CD4-positive, alpha-beta memory T cell (primary cell): ENCODE measurements around the gene PCP2. TPM values are rescaled to one million over a fixed set of nuclear protein-coding genes. Genes with fewer than 3 reads are reported as not detected.

Experiments used
- CTCF ChIA-PET: fragments of 350-600 bp; sonication (Branson Sonifier 250); formaldehyde crosslinking; loops from one replicate; lab custom pipeline; 2021; ENCODE audit warnings: inconsistent platforms; ENCODE audit not compliant: partially characterized antibody; lab: Charles Lee
- POLR2A ChIA-PET: fragments of 350-600 bp; sonication (Branson Sonifier 250); formaldehyde crosslinking; loops from one replicate; lab custom pipeline; 2021; ENCODE audit not compliant: partially characterized antibody; lab: Charles Lee
- DNase-seq, 5 donors: peaks; one replicate each; pipeline versions ENCODE4 v3.0.0 to v3.0.0-alpha.2; 2020 to 2022; ENCODE audit warnings: mixed read lengths in 1 of 5
- H3K27ac ChIP-seq: one replicate; pipeline ENCODE4 v1.7.0; 2013; ENCODE audit warnings: low read depth, low read length
- H3K27me3 ChIP-seq: 2 replicates; pipeline ENCODE4 v1.7.0; 2013; ENCODE audit warnings: mild to moderate bottlenecking, low read length, moderate library complexity; ENCODE audit not compliant: insufficient read depth
- H3K36me3 ChIP-seq: 2 replicates; pipeline ENCODE4 v1.7.0; 2013; ENCODE audit warnings: mild to moderate bottlenecking, low read length, moderate library complexity; ENCODE audit not compliant: insufficient read depth
- H3K4me1 ChIP-seq: 2 replicates; pipeline ENCODE4 v1.7.0; 2013; ENCODE audit warnings: mild to moderate bottlenecking, low read length, moderate library complexity; ENCODE audit not compliant: insufficient read depth
- H3K4me3 ChIP-seq, 2 donors: one replicate each; pipeline ENCODE4 v1.7.0; 2013; ENCODE audit warnings: low read length in 2 of 2, mild to moderate bottlenecking in 1 of 2
- H3K9me3 ChIP-seq, 2 donors: one replicate each; pipeline ENCODE4 v1.7.0; 2013; ENCODE audit warnings: low read length in 2 of 2, control low read depth in 1 of 2; ENCODE audit not compliant: control insufficient read depth in 1 of 2
- H3K27ac Mint-ChIP-seq, 7 donors: one replicate each; pipeline ENCODE4 v1.8.0; 2020 to 2021; ENCODE audit warnings: mixed read lengths in 7 of 7, mild to moderate bottlenecking in 6 of 7, inconsistent platforms in 3 of 7, moderate library complexity in 3 of 7
- H3K27me3 Mint-ChIP-seq, 2 donors: one replicate each; pipeline ENCODE4 v1.8.0; 2020 to 2021; ENCODE audit warnings: mixed read lengths in 2 of 2
- H3K36me3 Mint-ChIP-seq, 2 donors: one replicate each; pipeline ENCODE4 v1.8.0; 2020 to 2021; ENCODE audit warnings: mixed read lengths in 2 of 2, inconsistent platforms in 1 of 2, mild to moderate bottlenecking in 1 of 2
- H3K4me1 Mint-ChIP-seq, 4 donors: one replicate each; pipeline ENCODE4 v1.8.0; 2020 to 2021; ENCODE audit warnings: mixed read lengths in 4 of 4, mild to moderate bottlenecking in 1 of 4
- H3K4me3 Mint-ChIP-seq, 8 donors: one replicate each; pipeline ENCODE4 v1.8.0; 2020 to 2021; ENCODE audit warnings: mixed read lengths in 8 of 8, mild to moderate bottlenecking in 7 of 8, moderate library complexity in 6 of 8, inconsistent platforms in 3 of 8
- H3K9me3 Mint-ChIP-seq, 8 donors: one replicate each; pipeline ENCODE4 v1.8.0; 2020 to 2021; ENCODE audit warnings: mixed read lengths in 8 of 8, mild to moderate bottlenecking in 5 of 8, inconsistent platforms in 3 of 8, moderate library complexity in 1 of 8
- intact Hi-C: fragments of 100-400 bp; cut with micrococcal nuclease; formaldehyde crosslinking; loops from one replicate; pipeline ENCODE4 v1.15.1; 2023
- polyA plus RNA-seq, 2 donors: library from polyadenylated mRNA; unstranded; fragments of 300-500 nt; fragmentation: Illumina TruSeq; gene quantifications; one replicate each; pipeline ENCODE4 v1.2.3, GENCODE V29; 2021
- total RNA-seq, 2 experiments: library from RNA; stranded (reverse); gene quantifications; one replicate each; pipeline ENCODE4 v1.2.3, GENCODE V29; 2021

The PCP2 gene
- total and polyA plus RNA-seq, 4 experiments from 2014 or later: 0.96 to 6.4 (median 3.4) TPM

- Histone ChIP-seq H3K9me3 (no peaks in the 10 kb centered on the region), H3K36me3 (peaks cover 42% of the 10 kb centered on the region), H3K27me3 (no peaks in the 10 kb centered on the region), H3K27ac (no peak overlapping the region), H3K4me1 (peaks cover 28% of the 10 kb centered on the region), H3K4me3 (no peak overlapping the region)
- no peak for DNase-seq
- Mint-ChIP-seq H3K36me3 (peaks cover 20 to 41% of the 10 kb centered on the region in 2 donors), H3K9me3 (peaks cover 0 to 7% (median 0%) of the 10 kb centered on the region in 8 donors), H3K27ac (no peak overlapping the region), H3K4me1 (peaks cover 18 to 38% (median 32%) of the 10 kb centered on the region in 4 donors), H3K4me3 (no peak overlapping the region), H3K27me3 (no peaks in the 10 kb centered on the region)
- POLR2A ChIA-PET: no interaction called here
- intact Hi-C loops: loop anchor here (5.0 kb wide), 1 partner anchor 296 kb away; the partner anchor contains the start of gene SNAPC2
- CTCF ChIA-PET: interaction anchor here (0.7 kb wide), 1 partner anchor 1859 kb away, joined by 3 read pairs; no protein-coding TSS in a partner anchor
Observed at GRCh38 chr19:7625763-7626372, 7.7 kb downstream of the PCP2 start.

DNA sequence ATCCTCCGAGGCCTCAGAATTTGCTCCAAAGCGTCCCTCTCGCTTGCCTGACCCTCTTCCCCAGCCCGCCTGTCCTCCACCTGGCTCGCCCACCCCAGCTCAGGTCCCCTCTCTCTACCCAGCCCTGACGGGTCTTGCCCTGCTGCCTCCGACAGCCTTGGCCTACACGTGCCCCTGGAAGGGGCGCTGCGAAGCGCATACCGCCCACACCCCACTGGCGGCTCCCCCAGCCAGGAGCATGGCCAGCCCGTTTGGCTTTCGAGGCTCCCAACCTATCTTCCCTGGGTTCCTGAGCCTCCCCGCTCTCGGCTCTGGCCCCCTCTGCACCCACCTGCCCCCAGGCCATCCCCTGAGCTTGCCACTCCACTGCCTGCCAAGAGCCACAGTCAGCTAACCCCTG, 8.7 kb downstream of the PCP2 start:
- H3K36me3 ChIP-seq: peaks cover 51% of the 10 kb centered on the region
- peak overlapping the region in 1 of 7 donors; percentile 55 for H3K27ac Mint-ChIP-seq
- ChIA-PET POLR2A (interaction anchor here (0.6 to 1.6 kb wide), 2 partner anchors 8 to 102 kb away, joined by 3 to 4 read pairs; partner anchors contain the start of genes MCOLN1 and PCP2), CTCF (no interaction called here)
- H3K27me3 ChIP-seq: no peaks in the 10 kb centered on the region
- peaks cover 19% of the 10 kb centered on the region for H3K4me1 ChIP-seq
- intact Hi-C loops: loop anchor here (5.0 kb wide), 1 partner anchor 297 kb away; the partner anchor contains the start of gene SNAPC2
- no peaks in the 10 kb centered on the region for H3K27me3 Mint-ChIP-seq
- H3K9me3 ChIP-seq: no peaks in the 10 kb centered on the region
- peaks cover 20 to 51% of the 10 kb centered on the region in 2 donors for H3K36me3 Mint-ChIP-seq
- no peak overlapping the region for H3K27ac ChIP-seq
- H3K4me3 ChIP-seq: no peak overlapping the region
- peaks cover 13 to 27% (median 23%) of the 10 kb centered on the region in 4 donors for H3K4me1 Mint-ChIP-seq
- DNase-seq: no peak
- H3K4me3 Mint-ChIP-seq: no peak overlapping the region
- peaks cover 0 to 6% (median 0%) of the 10 kb centered on the region in 8 donors for H3K9me3 Mint-ChIP-seq

DNA sequence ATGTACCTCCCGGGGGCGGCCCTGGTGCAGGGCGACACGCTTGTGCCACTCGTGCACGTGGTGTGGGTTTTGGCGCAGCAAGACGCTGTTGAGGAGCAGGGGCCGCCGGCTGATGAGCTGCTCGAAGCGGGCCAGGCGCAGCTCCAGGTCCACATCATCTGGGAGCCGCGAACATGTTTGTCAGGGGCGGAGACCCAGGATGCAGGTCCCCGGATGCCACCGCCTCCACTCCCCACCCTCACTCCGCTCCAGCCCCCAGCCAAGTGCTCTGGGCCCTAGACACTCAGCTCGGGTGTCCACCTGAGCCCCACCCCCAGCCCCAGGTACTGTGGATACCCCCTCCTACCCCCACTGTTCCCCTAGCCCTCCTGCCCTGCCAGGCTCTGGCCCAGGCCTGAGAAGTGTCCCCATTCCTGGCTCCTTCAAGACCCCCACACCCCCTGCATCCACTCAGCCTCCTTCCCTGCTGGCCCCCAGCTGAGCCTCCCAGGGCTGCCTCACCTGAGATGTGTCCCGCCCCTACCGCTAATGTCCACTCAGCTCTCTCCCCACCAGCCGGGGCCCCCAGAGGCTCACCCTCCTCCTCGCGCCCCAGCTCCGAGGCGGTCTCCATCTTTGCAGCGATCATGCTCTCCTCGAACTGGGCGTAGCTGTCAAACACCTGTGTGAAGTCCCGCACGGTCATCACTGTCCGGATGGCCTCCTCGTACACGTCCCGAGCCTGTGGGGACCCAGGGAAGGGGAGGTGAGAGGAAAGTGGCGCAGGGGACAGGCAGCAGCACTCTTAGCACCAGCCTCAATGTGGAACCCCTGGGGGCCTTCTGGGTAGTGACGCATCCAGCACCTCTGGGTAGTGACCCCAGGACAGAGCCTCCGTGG, 9.6 kb downstream of the PCP2 start:
- H3K4me1 ChIP-seq: peaks cover 19% of the 10 kb centered on the region
- Mint-ChIP-seq H3K4me3 (no peak overlapping the region), H3K4me1 (peaks cover 6 to 19% (median 17%) of the 10 kb centered on the region in 4 donors), H3K27ac (peak overlapping the region in 1 of 7 donors; percentile 46), H3K36me3 (peaks cover 20 to 45% of the 10 kb centered on the region in 2 donors), H3K9me3 (peaks cover 0 to 6% (median 0%) of the 10 kb centered on the region in 8 donors), H3K27me3 (no peaks in the 10 kb centered on the region)
- H3K9me3 ChIP-seq: no peaks in the 10 kb centered on the region
- H3K27me3 ChIP-seq: no peaks in the 10 kb centered on the region
- no peak overlapping the region for H3K27ac ChIP-seq
- intact Hi-C loops: no loop called here
- H3K36me3 ChIP-seq: peaks cover 51% of the 10 kb centered on the region
- peak in 1 of 5 donors; percentile 33 for DNase-seq
- no peak overlapping the region for H3K4me3 ChIP-seq
- CTCF ChIA-PET: no interaction called here
- POLR2A ChIA-PET: interaction anchor here (0.6 to 1.6 kb wide), 3 partner anchors 9 to 101 kb away, joined by 3 to 4 read pairs (median 3); partner anchors contain the start of genes MCOLN1 and PCP2

DNA sequence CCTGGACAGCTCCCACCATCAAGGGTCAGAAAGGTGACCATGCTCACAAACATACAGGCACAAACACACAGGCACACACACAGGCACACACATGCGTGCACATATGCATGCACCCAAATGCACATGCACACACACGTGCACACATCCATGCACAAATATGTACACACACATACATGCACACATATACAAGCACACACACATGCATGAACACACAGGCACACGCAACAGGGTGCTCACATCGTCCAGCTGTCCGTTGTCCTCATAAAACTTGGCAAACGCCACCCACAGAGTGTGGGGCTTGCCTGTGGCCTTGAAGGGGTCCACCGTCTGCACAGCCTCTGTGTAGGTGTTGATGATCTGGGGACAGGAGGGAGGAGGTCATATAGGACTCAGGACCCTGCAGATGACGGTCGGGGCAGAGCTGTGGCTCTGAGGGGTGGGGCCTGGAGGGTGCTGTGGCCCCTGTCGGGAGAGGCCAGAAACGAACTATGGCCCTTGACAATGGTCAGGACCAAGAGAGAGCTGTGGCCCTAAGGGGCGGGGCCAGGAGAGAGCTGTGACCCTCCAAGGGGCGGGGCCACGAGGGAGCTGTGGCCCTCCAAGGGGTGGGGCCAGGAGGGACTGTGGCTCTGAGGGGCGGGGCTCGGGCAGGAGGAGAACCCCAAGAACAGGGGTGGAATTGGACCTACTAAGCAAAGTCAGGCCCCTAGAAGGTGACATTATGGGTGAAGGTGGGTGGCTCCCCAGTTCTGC, 10.4 kb downstream of the PCP2 start:
- H3K36me3 Mint-ChIP-seq: peaks cover 28 to 48% of the 10 kb centered on the region in 2 donors
- peak in 1 of 5 donors; percentile 31 for DNase-seq
- no peaks in the 10 kb centered on the region for H3K27me3 ChIP-seq
- H3K4me3 Mint-ChIP-seq: no peak overlapping the region
- peaks cover 0 to 8% (median 0%) of the 10 kb centered on the region in 8 donors for H3K9me3 Mint-ChIP-seq
- peaks cover 10% of the 10 kb centered on the region for H3K4me1 ChIP-seq
- intact Hi-C loops: no loop called here
- H3K4me3 ChIP-seq: no peak overlapping the region
- no peak overlapping the region for H3K27ac ChIP-seq
- no peaks in the 10 kb centered on the region for H3K27me3 Mint-ChIP-seq
- no peaks in the 10 kb centered on the region for H3K9me3 ChIP-seq
- ChIA-PET POLR2A (interaction anchor here (1.6 kb wide), 1 partner anchor 10 kb away, joined by 4 read pairs; the partner anchor contains the start of gene PCP2), CTCF (no interaction called here)
- H3K27ac Mint-ChIP-seq: peak overlapping the region in 2 of 7 donors; percentile 21 to 38
- peaks cover 51% of the 10 kb centered on the region for H3K36me3 ChIP-seq
- peaks cover 6 to 10% (median 9%) of the 10 kb centered on the region in 4 donors for H3K4me1 Mint-ChIP-seq

GRCh38 chr19:7620442-7621412, 12.8 kb downstream of the PCP2 start:
- no peak overlapping the region for H3K4me3 Mint-ChIP-seq
- H3K36me3 Mint-ChIP-seq: peaks cover 30 to 47% of the 10 kb centered on the region in 2 donors
- peaks cover 37% of the 10 kb centered on the region for H3K36me3 ChIP-seq
- POLR2A ChIA-PET: interaction anchor here (0.6 to 2.7 kb wide), 2 partner anchors 9 to 426 kb away, joined by 3 to 8 read pairs; partner anchors contain the start of genes PET100 and XAB2
- H3K27ac ChIP-seq: no peak overlapping the region
- H3K27me3 Mint-ChIP-seq: no peaks in the 10 kb centered on the region
- H3K9me3 ChIP-seq: no peaks in the 10 kb centered on the region
- intact Hi-C loops: no loop called here
- H3K4me3 ChIP-seq: no peak overlapping the region
- peaks cover 0 to 4% (median 2%) of the 10 kb centered on the region in 4 donors for H3K4me1 Mint-ChIP-seq
- peaks cover 0 to 6% (median 0%) of the 10 kb centered on the region in 8 donors for H3K9me3 Mint-ChIP-seq
- H3K27ac Mint-ChIP-seq: no peak overlapping the region
- no peaks in the 10 kb centered on the region for H3K27me3 ChIP-seq
- no peaks in the 10 kb centered on the region for H3K4me1 ChIP-seq
- CTCF ChIA-PET: no interaction called here
- DNase-seq: peak in 1 of 5 donors; percentile 35
